Inferior parietal cortex (tissue), 1 donor: ENCODE data around the gene OR5B17.
"Not testable (repeated sequence)": the region's sequence is repeated elsewhere in the genome, so short reads cannot be mapped to it uniquely, and the experiment has no call there.

ENCODE experiments used
- DNase-seq: peaks from one replicate; pipeline ENCODE4 v3.0.0-alpha.2; 2016; ENCODE audit errors: extremely low spot score

The OR5B17 gene

GRCh38 chr11:58358969-58359368 is at the start of gene OR5B17:
Gene OR5B17 (minus strand): TSS chr11:58359069. CDS start chr11:58359069, 0 bp downstream.
- no peak for DNase-seq

GRCh38 chr11:58406774-58407173 is 47.9 kb upstream of the OR5B17 start, which contains the start of gene OR5B3:
Gene OR5B3 (minus strand): TSS chr11:58406874. CDS start chr11:58403409, 3,465 bp downstream.
- DNase-seq, result no peak

DNA sequence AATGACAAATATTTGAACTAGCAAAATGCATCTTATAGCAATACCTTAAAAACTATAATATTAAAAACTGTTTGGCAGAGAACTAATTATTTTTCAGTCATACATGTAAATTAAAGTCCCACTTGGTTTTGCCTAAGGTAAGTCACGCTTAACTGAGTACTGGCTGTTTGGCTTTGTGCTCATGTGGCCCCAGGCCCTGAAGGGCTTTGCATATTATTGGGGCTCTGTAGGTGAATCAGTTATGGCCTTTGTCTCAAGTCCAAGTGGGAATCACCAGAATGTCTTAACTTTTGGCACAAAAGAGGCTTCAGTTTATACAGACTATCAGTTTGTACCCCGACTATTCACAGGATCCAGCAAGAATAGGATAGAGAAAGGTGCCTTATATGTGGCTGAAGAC is 40.8 kb upstream of the OR5B17 start:
- not testable (repeated sequence) for DNase-seq

GRCh38 chr11:58395581-58395980 is 36.7 kb upstream of the OR5B17 start:
- no peak for DNase-seq

DNA sequence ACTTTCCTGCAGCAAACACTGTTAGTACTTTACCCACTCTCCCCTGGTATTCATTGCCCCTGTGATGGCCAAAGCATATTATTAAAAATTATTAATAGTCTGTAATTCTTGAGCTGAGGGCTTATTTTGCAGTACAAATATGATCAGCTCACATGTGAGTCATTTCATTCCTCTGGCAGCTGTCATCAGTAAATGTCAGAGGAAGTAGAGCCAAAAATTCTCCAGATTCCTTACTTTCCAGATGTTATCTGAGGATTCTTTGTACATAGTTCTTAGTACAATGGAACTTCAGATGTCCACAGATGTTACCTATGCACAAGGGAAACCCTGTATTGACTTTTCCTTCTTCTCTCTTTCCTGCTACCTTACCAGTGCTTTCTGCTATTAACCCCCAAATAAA is 35.3 kb upstream of the OR5B17 start:
- DNase-seq, result no peak

DNA sequence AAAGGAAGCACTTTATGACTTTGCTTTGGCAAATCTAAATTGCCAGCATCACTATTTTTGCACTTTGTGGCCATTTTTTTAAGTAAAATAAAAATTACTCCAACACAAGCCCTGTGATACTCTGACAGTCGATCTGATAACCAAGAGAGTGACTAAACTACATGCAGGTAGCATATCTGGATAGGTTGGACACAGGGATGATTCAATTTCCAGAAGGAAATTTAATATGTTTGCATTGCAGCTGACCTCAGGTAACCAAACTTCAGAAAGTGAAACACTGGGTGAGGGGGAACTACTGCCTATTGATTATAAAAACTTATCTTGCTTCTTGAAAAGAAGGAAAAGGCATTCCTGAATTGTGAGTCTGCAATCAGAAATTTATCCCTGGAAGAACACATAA is 33.9 kb upstream of the OR5B17 start:
- no peak for DNase-seq

GRCh38 chr11:58391879-58392278 is 33.0 kb upstream of the OR5B17 start:
- no peak for DNase-seq

DNA sequence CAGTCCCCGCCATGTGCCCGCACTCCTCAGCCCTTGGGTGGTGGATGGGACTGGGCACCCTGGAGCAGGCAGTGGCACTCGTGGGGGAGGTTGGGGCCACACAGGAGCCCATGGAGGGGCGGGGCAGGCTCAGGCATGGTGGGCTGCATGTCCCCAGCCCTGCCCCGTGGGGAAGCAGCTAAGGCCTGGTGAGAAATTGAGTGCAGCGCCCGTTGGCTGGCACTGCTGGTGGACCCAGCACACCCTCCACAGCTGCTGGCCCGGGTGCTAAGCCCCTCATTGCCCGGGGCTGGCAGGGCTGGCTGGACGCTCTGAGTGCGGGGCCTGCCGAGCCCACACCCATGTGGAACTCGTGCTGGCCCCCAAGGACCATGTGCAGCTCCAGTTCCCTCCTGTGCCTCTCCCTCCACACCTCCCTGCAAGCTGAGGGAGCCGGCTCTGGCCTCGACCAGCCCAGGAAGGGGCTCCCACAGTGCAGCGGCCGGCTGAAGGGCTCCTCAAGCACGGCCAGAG is 31.7 kb upstream of the OR5B17 start:
- DNase-seq, result no peak

- DNase-seq, result no peak
These were observed 4.1 kb downstream of the OR5B17 start for GRCh38 chr11:58354727-58355126.

- DNase-seq, result no peak
These were observed 13.7 kb downstream of the OR5B17 start for GRCh38 chr11:58345204-58345603.

GRCh38 chr11:58334708-58335107 is 24.2 kb downstream of the OR5B17 start:
- no peak for DNase-seq

GRCh38 chr11:58330861-58331260 is 28.0 kb downstream of the OR5B17 start:
- DNase-seq, result no peak

GRCh38 chr11:58318532-58318931 is 40.3 kb downstream of the OR5B17 start:
- no peak for DNase-seq

GRCh38 chr11:58316142-58316541 is 42.7 kb downstream of the OR5B17 start:
- no peak for DNase-seq
